Esophagus muscularis mucosa (tissue), 3 donors: ENCODE results near the gene SREK1IP1.

Experiments used
- CTCF ChIP-seq, 3 experiments: fragments of 200-600 bp in 2 of 3; fragments of 450-650 bp in 1 of 3; sonication (generic) in 2 of 3; IDR thresholded peaks; one replicate each; pipeline ENCODE4 v1.5.1; 2017 to 2019; ENCODE audit warnings: antibody characterized with exemption in 3 of 3, mild to moderate bottlenecking in 2 of 3, moderate library complexity in 1 of 3
- POLR2A ChIP-seq: fragments of 450-650 bp; IDR thresholded peaks from one replicate; pipeline ENCODE4 v1.6.1; 2017; ENCODE audit warnings: antibody characterized with exemption, moderate library complexity, mild to moderate bottlenecking, low read depth

GRCh38 chr5:64807520-64807919 is 39.0 kb upstream of the SREK1IP1 start:
- no peak for TF ChIP-seq CTCF (IDR thresholded peaks at IDR 0.05)
- TF ChIP-seq POLR2A: no peak
